ENCODE results near the gene PITX3.

PITX3 gene
- long read RNA-seq: 0 reads

GRCh38 chr10:102241444-102242117 is at the start of gene PITX3:
TSS of gene PITX3 (minus strand) at chr10:102241512. CDS start at chr10:102232080, 9,432 bp downstream.
- peak within 1 kb of the TSS; percentile 55 for H3K4me3 ChIP-seq (replicated peaks; ENCODE audit: insufficient read depth, low read length)
- H3K27ac ChIP-seq (replicated peaks): no peak within 1 kb of the TSS
- TF ChIP-seq SPI1 (IDR thresholded peaks at IDR 0.05; ENCODE audit: borderline replicate concordance, low read depth) (no peak), CTCF (IDR thresholded peaks at IDR 0.05; ENCODE audit: insufficient read depth, low read length) (no peak), POLR2AphosphoS5 (IDR thresholded peaks at IDR 0.05; ENCODE audit: low read depth) (no peak), REST (IDR thresholded peaks at IDR 0.05; ENCODE audit: insufficient replicate concordance, low read depth) (no peak), GABPA (IDR thresholded peaks at IDR 0.05; ENCODE audit: low read depth) (no peak)
- peak; percentile 83 to 88 for DNase-seq (ENCODE audit: low read depth in 1 of 2, low spot score in 1 of 2)
- peaks cover 15% of the 10 kb centered on the region for H3K27me3 ChIP-seq (ENCODE audit: insufficient read depth, poor library complexity, severe bottlenecking)

- Histone ChIP-seq H3K27me3 (ENCODE audit: insufficient read depth, poor library complexity, severe bottlenecking) (no peaks in the 10 kb centered on the region), H3K27ac (replicated peaks) (no peak overlapping the region), H3K4me3 (replicated peaks; ENCODE audit: insufficient read depth, low read length) (no peak overlapping the region)
- DNase-seq (ENCODE audit: low read depth in 1 of 2, low spot score in 1 of 2): no peak
- TF ChIP-seq GABPA (IDR thresholded peaks at IDR 0.05; ENCODE audit: low read depth): no peak
- no peak for TF ChIP-seq CTCF (IDR thresholded peaks at IDR 0.05; ENCODE audit: insufficient read depth, low read length)
- TF ChIP-seq SPI1 (IDR thresholded peaks at IDR 0.05; ENCODE audit: borderline replicate concordance, low read depth): no peak
- no peak for TF ChIP-seq POLR2AphosphoS5 (IDR thresholded peaks at IDR 0.05; ENCODE audit: low read depth)
- no peak for TF ChIP-seq REST (IDR thresholded peaks at IDR 0.05; ENCODE audit: insufficient replicate concordance, low read depth)
These were observed 48.5 kb upstream of the PITX3 start for GRCh38 chr10:102289840-102290239.

GRCh38 chr10:102289356-102289755 is 48.0 kb upstream of the PITX3 start:
- Histone ChIP-seq H3K27me3 (ENCODE audit: insufficient read depth, poor library complexity, severe bottlenecking) (no peaks in the 10 kb centered on the region), H3K27ac (replicated peaks) (no peak overlapping the region), H3K4me3 (replicated peaks; ENCODE audit: insufficient read depth, low read length) (no peak overlapping the region)
- TF ChIP-seq GABPA (IDR thresholded peaks at IDR 0.05; ENCODE audit: low read depth) (no peak), POLR2AphosphoS5 (IDR thresholded peaks at IDR 0.05; ENCODE audit: low read depth) (no peak)
- no peak for DNase-seq (ENCODE audit: low read depth in 1 of 2, low spot score in 1 of 2)

GRCh38 chr10:102287991-102288390 is 46.7 kb upstream of the PITX3 start:
- no peak overlapping the region for H3K27ac ChIP-seq (replicated peaks)
- no peak overlapping the region for H3K4me3 ChIP-seq (replicated peaks; ENCODE audit: insufficient read depth, low read length)
- no peaks in the 10 kb centered on the region for H3K27me3 ChIP-seq (ENCODE audit: insufficient read depth, poor library complexity, severe bottlenecking)
- TF ChIP-seq POLR2AphosphoS5 (IDR thresholded peaks at IDR 0.05; ENCODE audit: low read depth): no peak
- no peak for TF ChIP-seq GABPA (IDR thresholded peaks at IDR 0.05; ENCODE audit: low read depth)
- no peak for TF ChIP-seq SPI1 (IDR thresholded peaks at IDR 0.05; ENCODE audit: borderline replicate concordance, low read depth)
- TF ChIP-seq CTCF (IDR thresholded peaks at IDR 0.05; ENCODE audit: insufficient read depth, low read length): no peak
- DNase-seq (ENCODE audit: low read depth in 1 of 2, low spot score in 1 of 2): no peak
